AG09309 (cell line): Measurements from ENCODE around the gene CD300LD.

ENCODE experiments used
- DNase-seq: peaks from one replicate; pipeline ENCODE4 v3.0.0-alpha.2; 2010; ENCODE audit warnings: low read depth
- H3K4me3 ChIP-seq: 2 replicates; pipeline ENCODE4 v1.5.1; 2011; ENCODE audit warnings: mild to moderate bottlenecking, low read depth, low read length, moderate library complexity; ENCODE audit not compliant: control insufficient read depth
- TF ChIP-seq, protein P1 (sequence below): IDR thresholded peaks from 2 replicates; pipeline ENCODE4 v1.5.1; 2011; ENCODE audit warnings: mild to moderate bottlenecking, low read depth, low read length, inconsistent platforms; ENCODE audit not compliant: insufficient read depth, control insufficient read depth; ENCODE audit errors: missing control alignments

Gene CD300LD

DNA sequence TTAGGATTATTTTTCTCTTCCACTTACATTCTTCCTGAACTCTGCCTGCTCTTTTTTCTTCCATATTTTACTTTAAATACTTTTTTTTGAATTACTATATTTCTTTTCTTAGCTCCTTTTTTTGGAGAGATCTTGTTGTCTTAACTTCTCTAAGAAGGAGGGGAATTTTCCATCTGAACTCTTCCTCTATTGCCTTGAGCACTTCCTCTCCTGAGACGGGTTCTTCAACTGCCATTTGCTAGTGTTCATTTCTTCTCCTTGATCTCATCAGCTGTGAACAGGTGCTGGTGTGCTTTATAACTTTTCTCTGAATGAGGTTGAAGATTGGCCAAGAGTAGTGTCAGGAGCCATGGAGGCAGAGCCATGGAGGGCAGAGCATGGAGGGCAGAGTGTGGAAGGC, 15.1 kb upstream of the CD300LD start:
- TF ChIP-seq, protein P1, sequence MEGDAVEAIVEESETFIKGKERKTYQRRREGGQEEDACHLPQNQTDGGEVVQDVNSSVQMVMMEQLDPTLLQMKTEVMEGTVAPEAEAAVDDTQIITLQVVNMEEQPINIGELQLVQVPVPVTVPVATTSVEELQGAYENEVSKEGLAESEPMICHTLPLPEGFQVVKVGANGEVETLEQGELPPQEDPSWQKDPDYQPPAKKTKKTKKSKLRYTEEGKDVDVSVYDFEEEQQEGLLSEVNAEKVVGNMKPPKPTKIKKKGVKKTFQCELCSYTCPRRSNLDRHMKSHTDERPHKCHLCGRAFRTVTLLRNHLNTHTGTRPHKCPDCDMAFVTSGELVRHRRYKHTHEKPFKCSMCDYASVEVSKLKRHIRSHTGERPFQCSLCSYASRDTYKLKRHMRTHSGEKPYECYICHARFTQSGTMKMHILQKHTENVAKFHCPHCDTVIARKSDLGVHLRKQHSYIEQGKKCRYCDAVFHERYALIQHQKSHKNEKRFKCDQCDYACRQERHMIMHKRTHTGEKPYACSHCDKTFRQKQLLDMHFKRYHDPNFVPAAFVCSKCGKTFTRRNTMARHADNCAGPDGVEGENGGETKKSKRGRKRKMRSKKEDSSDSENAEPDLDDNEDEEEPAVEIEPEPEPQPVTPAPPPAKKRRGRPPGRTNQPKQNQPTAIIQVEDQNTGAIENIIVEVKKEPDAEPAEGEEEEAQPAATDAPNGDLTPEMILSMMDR = no peak
- H3K4me3 ChIP-seq = no peak overlapping the region
- no peak for DNase-seq

DNA sequence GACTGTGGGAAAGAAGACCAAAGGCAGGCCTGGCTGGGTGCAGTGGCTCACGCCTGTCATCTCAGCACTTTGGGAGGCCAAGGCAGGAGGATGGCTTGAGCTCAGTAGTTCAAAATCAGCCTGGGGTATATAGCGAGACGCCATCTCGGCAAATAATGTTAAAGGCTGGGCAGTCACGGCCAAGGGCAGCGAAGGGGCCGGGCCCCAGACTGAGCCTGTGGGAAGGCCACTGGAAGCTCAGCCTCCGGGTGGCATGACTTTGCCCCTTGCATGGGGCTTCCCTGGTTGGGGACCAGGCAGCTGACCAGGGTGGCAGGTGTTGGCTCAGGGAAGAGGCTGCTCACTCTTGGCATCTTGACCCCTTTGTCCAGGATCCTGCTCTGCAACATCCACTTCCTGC, 14.0 kb upstream of the CD300LD start:
- TF ChIP-seq, protein P1 = no peak
- DNase-seq = no peak
- H3K4me3 ChIP-seq = no peak overlapping the region

DNA sequence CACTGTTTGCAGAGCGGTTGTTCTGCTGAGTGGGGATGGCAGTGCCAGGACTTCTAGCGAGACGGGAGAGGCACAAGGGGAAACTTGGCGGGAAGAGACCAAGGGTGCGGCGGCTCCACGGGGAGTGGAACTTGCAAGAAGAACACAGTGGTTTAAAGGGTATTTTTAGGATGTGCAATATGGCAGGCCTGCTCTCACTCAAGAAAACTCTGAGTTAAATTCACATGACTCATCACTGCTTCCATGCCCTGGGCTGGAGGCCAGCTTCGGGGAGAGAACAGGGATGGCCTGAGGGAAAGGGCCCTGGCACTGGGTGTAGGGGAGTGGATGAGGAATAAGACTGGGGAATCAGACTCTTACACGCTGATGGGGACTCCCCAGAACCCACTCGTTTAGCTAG, 13.3 kb upstream of the CD300LD start:
- peak; percentile 47 for DNase-seq
- no peak overlapping the region for H3K4me3 ChIP-seq
- TF ChIP-seq, protein P1 = no peak

DNA sequence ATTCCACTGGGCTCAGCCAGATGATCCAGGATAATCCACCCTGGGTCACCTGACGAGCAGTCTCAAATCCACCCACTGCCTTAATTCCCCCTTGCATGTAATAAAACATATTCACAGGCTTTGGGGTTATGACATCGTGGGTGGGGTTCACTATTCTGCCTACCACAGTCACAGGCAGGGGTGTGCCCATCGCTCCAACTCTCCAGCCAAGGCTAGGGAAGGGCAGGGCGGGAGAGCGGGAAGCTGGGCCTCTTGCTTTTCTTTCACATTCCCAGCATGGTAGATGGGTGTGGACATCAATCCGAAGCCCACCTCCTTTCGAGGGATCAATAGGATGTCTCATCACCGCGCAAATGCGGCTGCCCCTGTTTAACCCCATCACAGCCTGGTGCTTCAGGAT, 12.7 kb upstream of the CD300LD start:
- no peak for DNase-seq
- TF ChIP-seq, protein P1 = no peak
- no peak overlapping the region for H3K4me3 ChIP-seq

DNA sequence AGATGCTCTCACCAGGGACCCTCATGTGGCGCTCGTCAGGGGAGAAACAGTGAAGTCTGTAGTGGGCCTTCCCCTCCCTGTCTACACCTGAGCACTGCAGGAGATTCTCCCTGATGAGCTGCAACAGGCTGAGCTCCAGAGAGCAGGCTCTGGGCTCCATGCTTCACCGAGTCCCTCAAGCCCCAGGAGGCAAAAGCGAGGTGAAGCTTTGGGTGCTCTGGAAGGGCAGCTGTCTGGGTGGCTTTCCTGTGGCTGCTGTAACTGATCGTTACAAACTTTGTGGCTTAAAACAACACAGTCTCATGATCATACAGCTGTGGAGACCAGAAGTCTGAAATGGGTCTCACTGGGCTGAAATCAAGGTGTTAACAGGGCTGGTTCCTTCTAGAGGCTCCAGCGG, 12.1 kb upstream of the CD300LD start:
- TF ChIP-seq, protein P1 = no peak
- no peak for DNase-seq
- H3K4me3 ChIP-seq = no peak overlapping the region

DNA sequence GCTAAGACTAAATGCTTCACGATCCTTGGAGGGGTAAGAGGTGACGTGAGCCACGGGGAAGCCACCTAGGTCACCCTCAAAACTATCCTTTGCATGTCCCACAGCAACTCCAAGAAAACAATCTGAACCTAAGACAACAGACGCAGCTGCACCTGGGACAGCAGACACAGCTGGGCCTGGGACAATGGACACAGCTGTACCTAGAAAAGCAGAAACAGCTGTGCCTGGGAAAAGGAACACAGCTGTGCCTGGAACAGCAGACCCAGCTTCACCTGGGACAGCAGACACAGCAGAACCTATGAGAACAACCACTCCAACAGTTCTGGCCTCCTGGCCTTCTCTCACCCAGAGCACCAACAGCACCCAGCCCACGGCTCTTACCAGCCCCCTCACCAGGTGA, 11.7 kb upstream of the CD300LD start:
- no peak overlapping the region for H3K4me3 ChIP-seq
- TF ChIP-seq, protein P1 = no peak
- no peak for DNase-seq

DNA sequence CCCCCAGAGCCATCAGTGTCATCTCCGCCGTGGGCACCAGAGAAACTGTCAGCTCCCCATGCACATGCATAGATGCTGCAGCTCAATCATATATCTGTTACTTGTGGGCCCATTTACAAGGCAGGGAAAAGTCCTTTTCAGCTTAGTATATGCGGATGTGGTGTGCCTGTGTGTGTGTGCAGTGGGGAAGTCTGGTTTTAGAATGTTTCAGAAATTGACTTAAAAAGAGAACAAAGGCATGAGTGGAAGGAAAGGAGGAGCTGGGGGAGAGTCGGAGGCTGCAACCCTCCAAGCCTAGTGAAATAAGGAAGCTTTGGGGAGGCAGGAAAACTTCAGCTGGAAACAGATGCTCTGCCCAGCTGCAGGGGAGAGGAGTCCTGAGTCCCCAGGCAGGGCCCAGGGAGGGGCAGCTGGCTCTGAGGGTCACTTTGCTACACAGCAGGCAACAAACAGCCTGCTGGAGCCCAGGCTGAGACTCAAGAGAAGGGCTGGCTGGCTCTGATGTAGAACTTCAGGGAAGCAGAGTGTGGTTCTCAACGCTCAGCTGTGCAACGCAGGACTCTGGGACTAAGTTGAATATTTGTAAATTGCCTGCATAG, 11.1 kb upstream of the CD300LD start:
- DNase-seq = no peak
- TF ChIP-seq, protein P1 = no peak
- H3K4me3 ChIP-seq = no peak overlapping the region
